Astrocyte of the cerebellum (primary cell): ENCODE measurements around the gene ECT2.

ENCODE experiments used
- DNase-seq: peaks from one replicate; pipeline ENCODE4 v3.0.0-alpha.2; 2011; ENCODE audit warnings: low read depth
- H3K4me3 ChIP-seq: 2 replicates; pipeline ENCODE4 v1.5.1; 2011; ENCODE audit warnings: mild to moderate bottlenecking, low read depth, low read length, moderate library complexity
- in situ Hi-C: cut with HindIII; loops from 2 replicates; pipeline ENCODE4 v1.10.0; 2017; ENCODE audit warnings: low sequenced_read_pairs
- TF ChIP-seq, protein P1 (sequence below): IDR thresholded peaks from 2 replicates; pipeline ENCODE4 v1.5.1; 2012; ENCODE audit warnings: low read length, low read depth, moderate library complexity, mild to moderate bottlenecking; ENCODE audit errors: missing control alignments

Gene ECT2

DNA sequence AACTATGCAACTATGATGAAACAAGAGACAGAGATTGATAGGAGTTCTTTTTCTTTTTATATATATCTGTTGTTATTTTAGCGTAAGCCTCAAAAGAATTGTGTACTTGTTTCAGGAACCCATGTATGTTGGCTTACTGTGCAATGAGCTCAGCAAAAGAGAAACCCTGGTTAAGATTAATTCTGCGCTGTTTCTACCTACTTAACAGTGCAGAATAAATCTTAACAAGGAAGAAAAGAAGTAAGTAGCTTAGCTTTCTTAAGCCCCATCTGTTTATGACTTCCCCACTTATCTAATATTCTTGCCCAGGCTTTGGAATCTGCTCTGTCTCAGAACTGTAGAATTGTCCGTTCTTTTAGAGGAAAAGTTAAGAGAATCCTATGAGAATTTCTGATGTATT, 27.4 kb downstream of the ECT2 start:
- H3K4me3 ChIP-seq: no peak overlapping the region
- no peak for DNase-seq
- in situ Hi-C loops: no loop called here
- TF ChIP-seq, protein P1, sequence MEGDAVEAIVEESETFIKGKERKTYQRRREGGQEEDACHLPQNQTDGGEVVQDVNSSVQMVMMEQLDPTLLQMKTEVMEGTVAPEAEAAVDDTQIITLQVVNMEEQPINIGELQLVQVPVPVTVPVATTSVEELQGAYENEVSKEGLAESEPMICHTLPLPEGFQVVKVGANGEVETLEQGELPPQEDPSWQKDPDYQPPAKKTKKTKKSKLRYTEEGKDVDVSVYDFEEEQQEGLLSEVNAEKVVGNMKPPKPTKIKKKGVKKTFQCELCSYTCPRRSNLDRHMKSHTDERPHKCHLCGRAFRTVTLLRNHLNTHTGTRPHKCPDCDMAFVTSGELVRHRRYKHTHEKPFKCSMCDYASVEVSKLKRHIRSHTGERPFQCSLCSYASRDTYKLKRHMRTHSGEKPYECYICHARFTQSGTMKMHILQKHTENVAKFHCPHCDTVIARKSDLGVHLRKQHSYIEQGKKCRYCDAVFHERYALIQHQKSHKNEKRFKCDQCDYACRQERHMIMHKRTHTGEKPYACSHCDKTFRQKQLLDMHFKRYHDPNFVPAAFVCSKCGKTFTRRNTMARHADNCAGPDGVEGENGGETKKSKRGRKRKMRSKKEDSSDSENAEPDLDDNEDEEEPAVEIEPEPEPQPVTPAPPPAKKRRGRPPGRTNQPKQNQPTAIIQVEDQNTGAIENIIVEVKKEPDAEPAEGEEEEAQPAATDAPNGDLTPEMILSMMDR: no peak

DNA sequence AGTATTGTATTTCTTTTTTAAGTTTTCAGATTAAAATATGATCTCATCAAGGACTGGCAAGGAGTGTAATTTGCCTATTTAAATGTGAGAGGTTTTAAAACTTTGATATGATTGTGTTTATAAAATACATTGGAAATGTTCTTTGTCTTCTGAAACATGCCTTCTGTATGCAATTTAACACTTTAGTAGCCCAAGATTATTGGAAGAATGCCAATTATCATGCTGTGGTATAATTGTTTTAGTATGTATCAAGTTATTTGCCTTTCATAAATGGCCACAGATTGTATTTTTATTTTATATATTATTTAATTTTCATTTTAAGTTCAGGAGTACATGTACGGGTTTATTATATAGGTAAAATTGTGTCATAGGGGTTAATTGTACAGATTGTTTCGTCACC, 31.7 kb downstream of the ECT2 start:
- TF ChIP-seq, protein P1: no peak
- DNase-seq: no peak
- in situ Hi-C loops: no loop called here
- no peak overlapping the region for H3K4me3 ChIP-seq

DNA sequence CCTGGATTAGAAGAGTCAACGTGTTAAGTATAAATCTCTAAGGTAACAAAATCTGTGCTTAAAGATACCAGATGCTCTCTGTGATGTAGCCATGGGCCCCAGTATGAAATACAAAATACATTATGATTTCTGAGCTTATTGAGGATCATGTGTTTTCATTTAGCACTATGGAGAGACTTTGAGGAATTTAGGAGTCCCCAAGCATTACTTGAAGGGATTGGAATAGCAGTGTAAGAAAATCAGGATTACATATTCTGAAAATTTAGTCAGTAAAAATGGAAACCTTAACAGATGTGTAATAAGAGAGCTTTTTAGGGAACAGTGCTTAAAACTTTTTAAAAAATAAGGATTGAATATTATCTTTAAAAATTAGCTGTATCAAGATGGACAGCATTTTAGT, 35.5 kb downstream of the ECT2 start:
- TF ChIP-seq, protein P1: no peak
- no peak for DNase-seq
- in situ Hi-C loops: no loop called here
- no peak overlapping the region for H3K4me3 ChIP-seq

DNA sequence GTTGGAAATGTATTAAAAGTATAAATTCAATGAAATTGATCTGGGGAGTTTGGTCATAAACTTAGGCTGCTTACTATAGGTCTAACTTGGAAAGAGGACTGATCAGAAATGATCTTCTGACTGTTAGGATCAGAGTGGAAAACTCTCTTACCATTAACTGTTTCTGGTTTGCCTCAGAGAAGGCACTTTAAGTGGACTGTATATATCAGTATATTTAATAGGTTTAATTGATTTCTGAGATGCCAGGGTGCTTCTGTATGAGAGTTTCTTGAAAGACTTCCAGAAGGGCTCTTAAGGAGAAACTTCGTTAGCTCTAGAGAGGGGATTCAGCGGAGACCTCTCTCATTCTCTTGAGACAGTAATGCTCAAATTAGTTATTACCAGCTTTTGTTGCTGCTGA, 36.5 kb downstream of the ECT2 start:
- no peak overlapping the region for H3K4me3 ChIP-seq
- TF ChIP-seq, protein P1: no peak
- DNase-seq: no peak
- in situ Hi-C loops: no loop called here

DNA sequence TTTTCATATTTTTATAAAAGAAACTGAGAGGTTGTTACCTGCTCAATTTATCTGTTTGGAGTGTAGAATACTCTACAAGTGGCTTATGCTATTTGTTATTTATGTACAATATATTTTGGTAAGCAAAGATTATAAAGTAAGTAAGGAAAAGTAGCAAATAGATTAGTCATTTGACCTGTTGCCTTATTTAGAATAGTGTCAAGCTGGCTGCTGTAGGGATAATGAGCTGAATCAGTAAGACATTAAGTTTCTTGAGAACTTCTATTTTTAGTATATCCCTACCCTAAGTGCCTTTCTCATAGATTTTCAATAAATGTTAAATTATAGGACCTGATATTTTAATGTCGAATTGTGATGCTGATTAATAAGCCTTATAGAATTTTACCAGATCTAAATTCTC, 37.2 kb downstream of the ECT2 start:
- in situ Hi-C loops: no loop called here
- DNase-seq: no peak
- TF ChIP-seq, protein P1: no peak
- no peak overlapping the region for H3K4me3 ChIP-seq

DNA sequence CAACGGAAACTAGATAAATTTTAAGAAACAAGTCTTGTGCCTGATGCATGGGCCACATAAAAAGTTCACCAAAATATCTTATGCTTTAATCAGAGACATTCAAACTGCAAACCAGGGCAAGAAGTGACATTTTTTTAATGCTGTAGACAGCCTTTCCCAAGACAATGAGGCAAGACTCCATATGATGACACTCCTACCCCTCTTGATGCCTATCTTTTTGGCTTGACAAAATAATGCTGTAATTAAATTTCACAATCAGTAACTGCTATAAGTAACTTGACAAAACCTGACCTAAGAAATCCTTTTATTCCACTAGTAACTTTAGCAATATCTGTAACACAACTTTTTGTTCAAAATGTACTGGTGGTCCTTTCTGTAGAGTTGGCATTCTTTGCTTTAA, 48.7 kb downstream of the ECT2 start:
- in situ Hi-C loops: no loop called here
- H3K4me3 ChIP-seq: no peak overlapping the region

More for the DNA sequence above, 48.7 kb downstream of the ECT2 start:
- no peak for DNase-seq
- TF ChIP-seq, protein P1: no peak
